ENCODE measurements around the gene CDC6. TPM values are rescaled to one million over a fixed set of nuclear protein-coding genes. Genes with fewer than 3 reads are reported as not detected.
A peak's percentile ranks its signal among the peaks of the same experiment; 100 is the strongest.

Gene CDC6
- total RNA-seq, 1 experiment from 2014 or later = 44.9 TPM

DNA sequence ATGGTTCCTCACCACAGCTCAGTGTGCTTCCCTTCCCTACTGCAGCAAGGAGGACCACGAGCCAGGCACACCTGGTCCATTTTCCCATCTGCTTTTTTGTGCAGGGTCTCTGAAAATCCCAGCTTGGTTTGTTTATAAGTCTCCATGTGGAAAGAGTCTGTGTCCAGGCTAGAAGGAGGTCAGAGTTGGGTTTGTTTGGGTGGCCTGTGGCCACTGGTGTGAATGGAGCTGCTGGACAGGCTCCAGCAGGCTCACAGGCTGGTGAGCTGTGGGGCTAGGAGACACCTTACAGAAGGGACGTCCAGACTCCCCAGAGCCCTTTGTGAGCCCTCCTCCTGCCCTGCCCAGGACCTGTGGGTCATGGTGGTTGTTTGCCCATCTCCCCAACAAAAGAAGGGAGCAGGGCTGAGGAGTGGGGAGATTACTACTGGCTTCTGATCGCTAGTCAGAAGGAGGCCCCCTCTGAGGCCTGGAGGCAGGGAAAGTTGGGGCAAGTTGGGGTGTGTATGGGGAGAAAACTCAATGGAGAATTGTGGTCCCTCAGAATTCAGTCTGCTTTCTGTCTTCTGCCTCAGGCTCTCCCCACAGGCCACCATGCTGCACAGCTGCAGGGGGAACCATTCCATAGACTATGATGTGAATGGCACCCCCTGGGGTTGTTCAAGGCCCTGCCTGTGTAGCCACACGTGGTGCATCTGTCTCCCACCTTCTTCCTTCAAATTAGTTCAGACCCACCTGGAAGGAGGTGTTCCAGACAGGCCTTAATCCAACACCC lies 25.4 kb downstream of the CDC6 start:
- Histone ChIP-seq H2AFZ (no peak overlapping the region), H3K27me3 (ENCODE audit: insufficient read depth, low read depth) (no peaks in the 10 kb centered on the region), H3K36me3 (ENCODE audit: low read depth) (no peaks in the 10 kb centered on the region), H3K9me3 (ENCODE audit: insufficient read depth, low read depth) (no peaks in the 10 kb centered on the region), H3K9me2 (ENCODE audit: insufficient read depth) (no peaks in the 10 kb centered on the region), H3K79me2 (ENCODE audit: low read depth) (0 out of 2 replicates have a peak, but pooled peaks cover under 1% of the 10 kb centered on the region), H3F3A (ENCODE audit: insufficient read depth, low read depth) (peaks cover 68% of the 10 kb centered on the region), H3K4me1 (replicated peaks; ENCODE audit: insufficient read depth) (peaks cover 92% of the 10 kb centered on the region), H3K27ac (peak overlapping the region; percentile 76), H3K4me3 (peak overlapping the region; percentile 18; the same call in 1 of the 2 replicates), H4K20me1 (ENCODE audit: insufficient read depth) (no peaks in the 10 kb centered on the region), H3K4me2 (peak overlapping the region; percentile 89)
- CTCF ChIA-PET = interaction anchor here (1.2 kb wide), 1 partner anchor 32 kb away, joined by 3 read pairs; no protein-coding TSS in a partner anchor
- POLR2A ChIA-PET (ENCODE audit: unreplicated experiment) = interaction anchor here (0.6 kb wide), 3 partner anchors 35 to 1357 kb away, joined by 3 to 5 read pairs (median 3); no protein-coding TSS in a partner anchor
- intact Hi-C loops (cut with micrococcal nuclease; ENCODE audit: unreplicated experiment) = loop anchor here (5.0 to 10.0 kb wide), 2 partner anchors 104 to 288 kb away; partner anchors contain the start of gene TOP2A
- no peak for DNase-seq
- BruUV-seq (replicated peaks) = TSS peak; percentile 18
- TF ChIP-seq, protein P1, sequence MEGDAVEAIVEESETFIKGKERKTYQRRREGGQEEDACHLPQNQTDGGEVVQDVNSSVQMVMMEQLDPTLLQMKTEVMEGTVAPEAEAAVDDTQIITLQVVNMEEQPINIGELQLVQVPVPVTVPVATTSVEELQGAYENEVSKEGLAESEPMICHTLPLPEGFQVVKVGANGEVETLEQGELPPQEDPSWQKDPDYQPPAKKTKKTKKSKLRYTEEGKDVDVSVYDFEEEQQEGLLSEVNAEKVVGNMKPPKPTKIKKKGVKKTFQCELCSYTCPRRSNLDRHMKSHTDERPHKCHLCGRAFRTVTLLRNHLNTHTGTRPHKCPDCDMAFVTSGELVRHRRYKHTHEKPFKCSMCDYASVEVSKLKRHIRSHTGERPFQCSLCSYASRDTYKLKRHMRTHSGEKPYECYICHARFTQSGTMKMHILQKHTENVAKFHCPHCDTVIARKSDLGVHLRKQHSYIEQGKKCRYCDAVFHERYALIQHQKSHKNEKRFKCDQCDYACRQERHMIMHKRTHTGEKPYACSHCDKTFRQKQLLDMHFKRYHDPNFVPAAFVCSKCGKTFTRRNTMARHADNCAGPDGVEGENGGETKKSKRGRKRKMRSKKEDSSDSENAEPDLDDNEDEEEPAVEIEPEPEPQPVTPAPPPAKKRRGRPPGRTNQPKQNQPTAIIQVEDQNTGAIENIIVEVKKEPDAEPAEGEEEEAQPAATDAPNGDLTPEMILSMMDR (conservative IDR thresholded peaks at IDR 0.05) = no peak
- no peak for TF ChIP-seq EZH2 (IDR thresholded peaks at IDR 0.05; ENCODE audit: low read depth)

DNA sequence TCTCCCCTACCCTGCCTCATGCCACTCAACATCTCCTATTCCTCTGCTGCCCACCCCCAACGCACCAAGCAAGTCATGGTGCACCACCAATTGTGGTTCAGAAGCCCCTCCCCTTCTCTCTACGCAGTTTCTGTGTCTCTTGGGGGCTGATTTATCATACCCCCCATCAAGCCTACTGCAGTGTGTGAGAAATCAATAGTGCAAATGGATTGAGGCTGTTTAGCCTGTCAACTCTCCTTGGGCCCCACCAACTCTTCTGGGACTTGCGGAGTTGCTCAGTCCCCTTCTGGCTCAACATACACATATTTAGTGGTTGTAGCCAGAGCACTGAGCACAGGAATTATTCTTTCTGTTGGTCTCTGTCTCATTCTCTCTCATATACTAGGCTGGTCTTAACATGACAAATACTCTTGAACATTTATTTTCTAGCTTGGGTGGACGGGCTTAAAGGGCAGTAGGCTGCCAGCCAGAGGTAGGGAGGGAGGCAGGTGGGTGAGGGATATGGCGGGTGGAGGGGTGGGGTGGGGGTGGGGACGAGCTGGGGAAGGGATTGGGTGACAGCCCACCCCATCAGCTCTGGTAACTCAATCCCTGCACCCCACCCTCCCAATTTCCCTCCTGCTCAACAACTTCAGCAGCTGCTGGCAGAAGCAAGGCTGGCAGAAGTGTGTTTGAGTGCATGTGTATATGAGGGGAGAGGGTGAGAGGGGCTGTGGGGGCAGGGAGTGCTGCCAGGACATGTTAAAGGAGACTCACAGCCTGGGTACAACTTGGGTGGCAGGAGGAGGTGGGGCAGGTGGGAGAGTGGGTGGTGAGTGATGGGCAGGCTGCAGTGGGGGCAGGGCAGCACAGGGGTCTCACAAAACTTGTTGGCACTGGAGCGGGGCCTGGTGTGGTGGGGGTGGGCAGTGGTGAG lies 26.2 kb downstream of the CDC6 start:
- no peak for TF ChIP-seq EZH2 (IDR thresholded peaks at IDR 0.05; ENCODE audit: low read depth)
- TF ChIP-seq, protein P1 (conservative IDR thresholded peaks at IDR 0.05) = no peak
- H3K27ac ChIP-seq = no peak overlapping the region
- H4K20me1 ChIP-seq (ENCODE audit: insufficient read depth) = no peaks in the 10 kb centered on the region
- peaks cover 59% of the 10 kb centered on the region for H3F3A ChIP-seq (ENCODE audit: insufficient read depth, low read depth)
- H3K4me1 ChIP-seq (replicated peaks; ENCODE audit: insufficient read depth) = peaks cover 84% of the 10 kb centered on the region
- H3K27me3 ChIP-seq (ENCODE audit: insufficient read depth, low read depth) = no peaks in the 10 kb centered on the region
- no peak overlapping the region for H3K4me3 ChIP-seq
- H3K9me3 ChIP-seq (ENCODE audit: insufficient read depth, low read depth) = no peaks in the 10 kb centered on the region
- BruUV-seq (replicated peaks) = no TSS peak
- no peak overlapping the region for H2AFZ ChIP-seq
- peaks cover 8% of the 10 kb centered on the region for H3K79me2 ChIP-seq (ENCODE audit: low read depth)
- no peak for DNase-seq
- H3K4me2 ChIP-seq = peak overlapping the region; percentile 89
- no peaks in the 10 kb centered on the region for H3K9me2 ChIP-seq (ENCODE audit: insufficient read depth)
- POLR2A ChIA-PET (ENCODE audit: unreplicated experiment) = interaction anchor here (0.6 kb wide), 1 partner anchor 1216 kb away, joined by 4 read pairs; no protein-coding TSS in a partner anchor
- intact Hi-C loops (cut with micrococcal nuclease; ENCODE audit: unreplicated experiment) = loop anchor here (5.0 to 10.0 kb wide), 2 partner anchors 103 to 289 kb away; partner anchors contain the start of gene TOP2A
- H3K36me3 ChIP-seq (ENCODE audit: low read depth) = no peaks in the 10 kb centered on the region
- CTCF ChIA-PET = no interaction called here

DNA sequence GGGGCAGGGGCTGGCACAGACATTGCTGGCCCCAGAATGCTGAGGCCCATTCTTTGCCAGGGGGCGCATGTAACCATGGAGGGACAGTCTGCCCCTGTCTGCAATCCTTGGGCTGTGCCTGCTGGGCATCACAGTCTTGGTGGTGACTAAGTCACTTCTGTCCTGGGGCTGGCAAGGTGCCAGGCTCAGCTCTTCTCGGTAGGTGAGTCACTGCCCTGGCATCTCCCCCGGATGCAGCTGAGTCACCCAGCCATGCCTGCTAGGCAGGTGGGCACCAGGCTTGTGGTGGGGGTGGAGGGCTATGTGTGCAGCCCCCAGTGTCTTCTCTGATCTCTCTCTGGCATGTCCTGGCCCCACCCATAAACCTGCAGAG lies 26.9 kb downstream of the CDC6 start:
- peaks cover 57% of the 10 kb centered on the region for H3F3A ChIP-seq (ENCODE audit: insufficient read depth, low read depth)
- TF ChIP-seq EZH2 (IDR thresholded peaks at IDR 0.05; ENCODE audit: low read depth) = no peak
- TF ChIP-seq, protein P1 (conservative IDR thresholded peaks at IDR 0.05) = no peak
- ChIA-PET CTCF (no interaction called here), POLR2A (ENCODE audit: unreplicated experiment) (interaction anchor here (0.6 kb wide), 1 partner anchor 1216 kb away, joined by 4 read pairs; no protein-coding TSS in a partner anchor)
- intact Hi-C loops (cut with micrococcal nuclease; ENCODE audit: unreplicated experiment) = loop anchor here (5.0 to 10.0 kb wide), 2 partner anchors 103 to 290 kb away; partner anchors contain the start of gene TOP2A
- peak overlapping the region; percentile 89 for H3K4me2 ChIP-seq
- no peak overlapping the region for H3K27ac ChIP-seq
- H3K27me3 ChIP-seq (ENCODE audit: insufficient read depth, low read depth) = no peaks in the 10 kb centered on the region
- H3K9me2 ChIP-seq (ENCODE audit: insufficient read depth) = no peaks in the 10 kb centered on the region
- H3K36me3 ChIP-seq (ENCODE audit: low read depth) = no peaks in the 10 kb centered on the region
- no peaks in the 10 kb centered on the region; the same call in 1 of the 2 replicates for H4K20me1 ChIP-seq (ENCODE audit: insufficient read depth)
- H3K4me3 ChIP-seq = no peak overlapping the region
- H3K9me3 ChIP-seq (ENCODE audit: insufficient read depth, low read depth) = no peaks in the 10 kb centered on the region
- H2AFZ ChIP-seq = no peak overlapping the region
- peaks cover 15% of the 10 kb centered on the region for H3K79me2 ChIP-seq (ENCODE audit: low read depth)
- DNase-seq = peak; percentile 95
- H3K4me1 ChIP-seq (replicated peaks; ENCODE audit: insufficient read depth) = peaks cover 88% of the 10 kb centered on the region
- BruUV-seq (replicated peaks) = no TSS peak
